HG02973 (cell line): ENCODE results near the gene C10orf105.

Source experiments
- ATAC-seq: cut with Tn5 transposase; IDR thresholded peaks from one replicate; pipeline ENCODE4 v1.9.1; 2021; ENCODE audit warnings: moderate library complexity; ENCODE audit not compliant: unreplicated experiment

Gene C10orf105

DNA sequence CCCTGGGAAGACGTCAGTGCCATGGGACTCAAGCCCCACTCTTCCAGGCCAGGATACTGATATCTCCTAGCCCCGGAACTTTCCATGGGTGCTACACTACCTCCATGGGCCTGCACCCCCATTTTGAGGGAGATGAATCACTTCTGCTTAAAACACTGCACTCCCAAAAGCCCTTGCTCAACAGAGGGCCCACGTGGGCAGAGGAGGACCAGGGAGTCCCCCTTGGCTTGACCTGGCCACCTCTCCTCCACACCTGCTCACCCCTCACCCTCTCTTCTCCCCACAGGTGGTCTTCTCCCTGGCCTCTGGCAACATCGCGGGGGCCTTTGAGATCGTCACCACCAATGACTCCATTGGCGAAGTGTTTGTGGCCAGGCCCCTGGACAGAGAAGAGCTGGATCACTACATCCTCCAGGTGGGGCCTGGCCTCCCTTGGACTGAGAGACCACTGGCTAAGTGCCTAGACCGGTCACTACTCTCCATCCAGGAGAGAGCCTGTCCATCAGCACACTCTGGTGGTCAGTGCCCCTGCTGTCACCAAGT lies 19.9 kb upstream of the C10orf105 start:
- ATAC-seq, result no peak

- no peak for ATAC-seq
These were observed 18.2 kb upstream of the C10orf105 start for GRCh38 chr10:71737834-71738197.

DNA sequence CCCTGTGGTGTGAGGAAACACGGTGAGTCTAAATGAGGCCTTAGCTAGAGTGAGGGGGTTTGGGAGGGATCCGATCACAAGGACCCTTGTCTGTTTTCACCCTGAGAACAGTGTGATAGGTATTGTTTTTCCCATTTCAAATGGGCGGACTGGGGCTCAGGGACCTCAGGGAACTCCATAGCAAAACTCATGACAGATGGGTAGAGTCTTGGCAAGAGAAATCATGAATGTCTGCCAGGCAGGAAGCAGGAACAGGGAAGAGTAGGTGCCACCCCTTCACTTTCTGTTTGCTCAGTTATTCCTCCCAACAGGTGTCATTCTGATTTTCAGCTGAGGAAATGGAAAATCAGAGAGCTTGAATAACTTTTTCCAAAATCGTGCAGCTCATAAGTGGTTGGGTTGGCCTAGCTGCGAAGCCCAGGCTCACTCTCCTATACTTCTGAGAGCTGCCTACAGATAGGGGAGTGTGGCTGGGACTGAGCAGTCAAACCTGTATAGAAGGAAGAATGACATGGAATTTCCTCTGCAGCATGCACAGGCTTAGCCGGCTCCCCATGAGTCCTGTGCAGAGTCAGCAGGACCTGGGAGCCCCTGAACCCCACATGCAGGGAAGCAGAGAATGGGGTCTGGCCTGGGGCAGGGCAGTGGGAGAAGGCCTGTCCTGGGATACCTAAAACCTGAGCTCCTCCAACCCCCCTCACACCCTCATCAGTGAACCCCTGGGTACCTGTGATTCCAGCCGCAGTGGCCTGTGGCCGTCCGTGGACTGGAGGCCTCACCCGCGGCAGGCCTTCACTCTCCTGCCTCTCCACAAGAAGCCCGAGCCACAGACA lies 17.6 kb upstream of the C10orf105 start:
- no peak for ATAC-seq

GRCh38 chr10:71736570-71736952 lies 17.0 kb upstream of the C10orf105 start:
- no peak for ATAC-seq

GRCh38 chr10:71735709-71736569 lies 16.4 kb upstream of the C10orf105 start:
- ATAC-seq, result no peak

- ATAC-seq, result no peak
These were observed 15.2 kb upstream of the C10orf105 start for GRCh38 chr10:71734797-71735196.

GRCh38 chr10:71731791-71732190 lies 12.2 kb upstream of the C10orf105 start:
- ATAC-seq, result no peak

GRCh38 chr10:71729161-71729636 lies 9.6 kb upstream of the C10orf105 start:
- no peak for ATAC-seq

DNA sequence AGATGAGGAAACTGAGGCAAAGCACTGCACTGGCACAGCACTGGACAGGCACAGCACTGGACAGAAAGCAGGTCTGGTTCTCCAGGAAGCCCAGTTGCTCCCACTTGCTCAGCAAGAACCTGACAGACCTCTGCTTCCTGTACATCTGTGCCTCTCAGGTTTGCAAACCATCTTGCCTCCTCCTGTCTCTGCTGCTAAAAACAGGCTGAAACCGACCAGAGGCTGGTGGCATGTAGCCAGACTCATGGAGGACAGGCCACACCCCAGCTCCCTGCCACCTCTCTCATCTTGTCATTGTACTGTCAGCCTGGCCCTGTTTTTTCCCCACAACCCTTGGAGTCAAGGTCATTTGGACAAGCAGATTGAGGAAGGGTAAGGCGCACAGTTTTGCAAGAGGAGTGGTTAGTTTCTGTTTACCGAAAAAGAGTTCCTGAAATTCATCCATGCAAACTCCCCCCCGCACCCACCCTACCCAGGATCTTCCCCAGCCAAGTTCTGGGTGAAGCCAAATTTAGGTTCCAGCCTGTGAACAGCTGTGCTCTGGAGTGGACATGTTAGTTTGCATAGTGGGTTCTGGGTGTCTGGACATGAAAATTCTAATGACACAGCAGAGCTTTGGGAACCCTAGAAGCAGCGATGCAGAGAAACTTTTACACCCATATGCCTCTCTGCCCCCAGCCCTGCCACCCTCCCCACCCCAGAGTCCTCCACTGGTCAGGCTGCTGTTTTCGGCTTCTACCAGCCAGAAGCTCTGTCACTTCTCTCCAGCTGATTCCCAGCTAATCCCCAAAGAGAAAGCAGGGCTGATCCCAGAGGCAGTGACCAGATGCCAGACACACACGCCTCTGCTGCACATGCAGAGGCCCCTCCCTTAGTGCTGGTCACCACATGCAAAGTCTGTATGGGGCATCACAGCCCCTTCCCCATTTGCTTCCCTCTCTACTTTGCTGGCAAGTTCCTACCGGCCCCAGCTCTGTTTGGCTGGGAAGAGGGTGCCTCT lies 8.5 kb upstream of the C10orf105 start:
- ATAC-seq, result peak; percentile 39

DNA sequence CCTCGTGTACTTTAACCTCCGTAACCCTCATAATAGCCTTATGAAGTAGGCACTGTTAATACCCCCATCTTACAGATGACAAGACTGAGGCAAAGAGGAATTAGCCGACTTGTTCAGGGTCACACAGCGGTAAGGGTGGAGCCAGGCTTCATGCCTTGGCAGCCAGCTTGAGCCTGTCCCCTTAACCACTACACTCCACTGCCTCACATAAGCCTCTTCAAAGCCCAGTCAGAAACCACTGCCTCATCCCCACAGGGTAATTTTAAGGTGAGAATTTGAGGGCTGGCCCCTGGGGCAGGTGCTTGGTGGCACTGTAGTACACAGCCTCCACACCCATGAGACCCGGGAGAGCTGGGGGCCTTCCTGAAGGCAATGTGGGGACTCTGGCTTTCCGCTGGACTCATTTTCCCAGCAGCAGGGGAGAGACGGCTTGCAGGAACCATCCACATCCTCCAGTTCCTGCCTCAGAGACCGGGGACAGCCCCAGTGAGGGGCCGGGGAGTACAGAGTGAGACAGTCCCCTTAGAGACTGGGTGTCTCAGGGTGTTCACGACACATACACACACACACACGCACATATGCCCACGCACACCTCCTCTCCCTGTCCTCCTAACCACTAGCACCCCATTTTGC lies 7.6 kb upstream of the C10orf105 start:
- peak; percentile 40 for ATAC-seq

DNA sequence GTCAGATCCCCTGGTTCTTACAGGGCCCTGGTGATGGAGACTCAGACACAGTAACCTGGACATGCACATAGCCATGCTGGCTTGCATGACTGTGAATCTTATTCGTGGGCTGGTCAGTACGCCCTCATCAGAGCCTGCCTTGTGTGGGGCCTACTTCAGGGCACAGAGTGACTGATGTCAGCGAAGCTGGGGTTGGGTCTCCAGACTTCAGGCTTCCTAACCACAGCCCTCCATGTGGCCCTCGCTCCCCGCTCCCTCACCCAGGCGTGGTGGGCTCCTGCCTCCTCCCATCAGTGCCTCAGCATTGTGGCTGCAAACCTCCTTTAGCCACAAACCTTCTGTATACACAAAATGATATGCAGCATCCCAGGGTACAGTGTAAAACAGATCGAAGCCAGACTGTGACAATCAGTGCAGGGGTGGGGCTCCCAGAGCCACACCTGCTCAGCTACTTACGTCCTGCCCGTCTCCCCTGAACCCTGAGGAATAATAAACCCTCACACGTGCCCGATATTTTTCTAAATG lies 7.1 kb upstream of the C10orf105 start:
- no peak for ATAC-seq

- ATAC-seq, result no peak
These were observed 6.5 kb upstream of the C10orf105 start for GRCh38 chr10:71725998-71726579.

DNA sequence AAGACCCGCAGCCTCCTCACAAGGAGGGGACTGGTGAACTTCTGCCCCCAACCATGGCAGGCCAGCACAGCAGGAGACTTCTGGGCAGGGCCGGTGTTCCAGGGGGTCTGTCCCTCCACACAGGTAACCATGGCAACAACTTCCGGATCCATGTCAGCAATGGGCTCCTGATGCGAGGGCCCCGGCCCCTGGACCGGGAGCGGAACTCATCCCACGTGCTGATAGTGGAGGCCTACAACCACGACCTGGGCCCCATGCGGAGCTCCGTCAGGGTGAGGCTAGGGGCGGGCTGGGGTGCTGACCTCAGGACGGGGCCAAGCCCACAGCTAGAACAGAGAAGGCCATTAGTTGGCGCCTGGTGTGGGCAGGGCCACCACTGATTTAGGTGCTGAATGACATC lies 5.7 kb upstream of the C10orf105 start:
- ATAC-seq, result no peak

DNA sequence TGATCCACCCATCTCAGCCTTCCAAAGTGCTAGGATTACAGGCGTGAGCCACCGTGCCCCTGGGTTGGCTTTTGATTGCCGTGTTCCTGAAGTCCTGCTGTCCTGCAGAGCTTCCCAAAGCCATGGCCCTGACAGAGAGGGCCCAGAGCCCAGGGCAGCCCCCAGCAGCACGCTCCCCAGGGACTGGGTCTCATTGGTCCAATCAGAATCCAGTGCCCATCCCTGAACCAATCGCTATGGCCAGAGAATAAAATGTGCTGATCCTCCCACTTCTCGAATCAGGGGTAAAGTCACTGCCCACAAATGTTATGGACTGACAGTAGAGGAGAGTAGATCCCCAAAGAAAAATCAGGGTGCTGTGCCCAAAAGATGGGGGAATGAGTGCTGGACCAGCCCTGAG lies 5.0 kb upstream of the C10orf105 start:
- no peak for ATAC-seq

GRCh38 chr10:71723311-71723710 lies 3.7 kb upstream of the C10orf105 start:
- no peak for ATAC-seq

DNA sequence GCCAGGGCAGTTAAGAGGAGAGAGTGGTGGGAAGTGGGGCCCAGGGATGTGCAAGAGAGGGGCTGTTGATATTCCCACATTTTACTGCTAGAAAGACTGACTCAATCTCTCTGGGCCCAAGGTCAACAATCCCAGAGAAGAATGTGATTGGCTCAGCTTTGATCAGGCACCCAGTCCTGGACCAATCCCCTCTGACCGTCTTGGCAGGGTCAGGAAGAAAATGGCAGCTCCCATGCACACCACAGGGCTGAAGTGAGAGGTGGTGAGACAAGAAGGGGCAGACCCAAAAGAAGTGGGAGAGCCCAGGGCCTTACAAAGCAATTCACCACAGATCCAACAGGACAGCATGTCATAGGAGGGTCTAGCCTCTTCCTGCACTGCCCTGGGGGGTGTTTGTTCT lies 3.3 kb upstream of the C10orf105 start:
- no peak for ATAC-seq

GRCh38 chr10:71721313-71721712 lies 1.7 kb upstream of the C10orf105 start:
- no peak for ATAC-seq

- ATAC-seq, result no peak
These were observed 710 bp upstream of the C10orf105 start for GRCh38 chr10:71720288-71720687.

GRCh38 chr10:71719042-71719441 lies 536 bp downstream of the C10orf105 start:
- no peak for ATAC-seq
